Smooth muscle cell (in vitro differentiated cells): Measurements from ENCODE around the gene CLEC3B. TPM values are rescaled to one million over a fixed set of nuclear protein-coding genes. Genes with fewer than 3 reads are reported as not detected.

Experiments used
- DNase-seq: peaks from one replicate; lab custom pipeline; 2025; ENCODE audit not compliant: unreplicated experiment; lab: John Stamatoyannopoulos, UW
- H2AFZ ChIP-seq: fragments of 200-600 bp; sonication (generic); 2 replicates; pipeline ENCODE4 v1.6.0; 2016; ENCODE audit warnings: antibody characterized with exemption, low read depth, mild to moderate bottlenecking
- H3F3A ChIP-seq: fragments of 200-600 bp; sonication (generic); 2 replicates; pipeline ENCODE4 v1.6.0; 2017; ENCODE audit warnings: antibody characterized with exemption, low read depth
- H3K27ac ChIP-seq: fragments of 200-600 bp; sonication (generic); 2 replicates; pipeline ENCODE4 v1.5.1; 2016; ENCODE audit warnings: low read depth, mild to moderate bottlenecking
- H3K27me3 ChIP-seq: fragments of 200-600 bp; sonication (generic); 2 replicates; pipeline ENCODE4 v1.6.1; 2016; ENCODE audit warnings: low read depth, mild to moderate bottlenecking
- H3K36me3 ChIP-seq: fragments of 200-600 bp; sonication (generic); 2 replicates; pipeline ENCODE4 v1.5.1; 2016; ENCODE audit warnings: low read depth
- H3K4me1 ChIP-seq: fragments of 200-600 bp; sonication (generic); 2 replicates; pipeline ENCODE4 v1.5.1; 2016; ENCODE audit warnings: low read depth
- H3K4me2 ChIP-seq: fragments of 200-600 bp; sonication (generic); 2 replicates; pipeline ENCODE4 v1.6.0; 2016; ENCODE audit warnings: mild to moderate bottlenecking
- H3K4me3 ChIP-seq: fragments of 200-600 bp; sonication (generic); 2 replicates; pipeline ENCODE4 v1.5.1; 2016; ENCODE audit warnings: mild to moderate bottlenecking
- H3K79me2 ChIP-seq: fragments of 200-600 bp; sonication (generic); 2 replicates; pipeline ENCODE4 v1.6.0; 2016; ENCODE audit warnings: low read depth, mild to moderate bottlenecking
- H3K9ac ChIP-seq: fragments of 200-600 bp; sonication (generic); 2 replicates; pipeline ENCODE4 v1.6.0; 2016; ENCODE audit warnings: low read depth
- H3K9me3 ChIP-seq: fragments of 200-600 bp; sonication (generic); replicated peaks from 2 replicates; pipeline ENCODE4 v1.5.1; 2016; ENCODE audit warnings: low read depth
- H4K20me1 ChIP-seq: fragments of 200-600 bp; sonication (generic); 2 replicates; pipeline ENCODE4 v1.6.0; 2016; ENCODE audit warnings: low read depth
- CTCF ChIP-seq: fragments of 200-600 bp; sonication (generic); IDR thresholded peaks from 2 replicates; pipeline ENCODE4 v1.5.1; 2017; ENCODE audit warnings: borderline replicate concordance, mild to moderate bottlenecking, antibody characterized with exemption; ENCODE audit not compliant: insufficient read depth, poor library complexity, severe bottlenecking
- WGBS: methylation state at CpG from one replicate; pipeline ENCODE4 v1.1.7; 2016; ENCODE audit warnings: low lambda C conversion rate; 5-methylcytosine and 5-hydroxymethylcytosine counted together
- polyA plus RNA-seq: library from polyadenylated mRNA; unstranded; fragments of >200 nt; fragmentation: Nextera tagmentation; extraction: Ambion mirVana; gene quantifications from 2 replicates; pipeline ENCODE4 v1.2.1, GENCODE V29; 2016
- total RNA-seq: library from RNA; depleted of rRNA; stranded (reverse); fragments of >200 nt; gene quantifications from 2 replicates; pipeline ENCODE4 v1.2.3, GENCODE V29; 2014

CLEC3B gene
- total and polyA plus RNA-seq, 2 experiments from 2014 or later: not detected

- Histone ChIP-seq H3K9ac (no peak overlapping the region), H3K36me3 (peaks cover 28% of the 10 kb centered on the region), H3K79me2 (no peaks in the 10 kb centered on the region), H3F3A (no peaks in the 10 kb centered on the region), H4K20me1 (no peaks in the 10 kb centered on the region), H3K4me1 (no peaks in the 10 kb centered on the region), H3K9me3 (no peaks in the 10 kb centered on the region), H3K27ac (no peak overlapping the region), H3K27me3 (no peaks in the 10 kb centered on the region), H3K4me2 (no peak overlapping the region), H2AFZ (no peak overlapping the region), H3K4me3 (no peak overlapping the region)
- 91% methylated on average over 2 of the region's 2 CpGs for WGBS
- no peak for TF ChIP-seq CTCF
- DNase-seq: no peak
These were observed 23.9 kb upstream of the CLEC3B start for GRCh38 chr3:45002139-45002660.

GRCh38 chr3:45002720-45003119 lies 23.4 kb upstream of the CLEC3B start:
- Histone ChIP-seq H3K9me3 (no peaks in the 10 kb centered on the region), H3K27me3 (no peaks in the 10 kb centered on the region), H3K27ac (no peak overlapping the region), H2AFZ (no peak overlapping the region), H4K20me1 (no peaks in the 10 kb centered on the region), H3K4me2 (no peak overlapping the region), H3K79me2 (no peaks in the 10 kb centered on the region), H3F3A (no peaks in the 10 kb centered on the region), H3K9ac (no peak overlapping the region), H3K4me1 (no peaks in the 10 kb centered on the region), H3K4me3 (no peak overlapping the region), H3K36me3 (peaks cover 28% of the 10 kb centered on the region)
- DNase-seq: no peak
- no peak for TF ChIP-seq CTCF
- WGBS: 97% methylated on average over 3 of the region's 3 CpGs

GRCh38 chr3:45003406-45003805 lies 22.7 kb upstream of the CLEC3B start:
- Histone ChIP-seq H3K79me2 (no peaks in the 10 kb centered on the region), H3K36me3 (peaks cover 28% of the 10 kb centered on the region), H4K20me1 (no peaks in the 10 kb centered on the region), H2AFZ (no peak overlapping the region), H3K9me3 (no peaks in the 10 kb centered on the region), H3K4me2 (no peak overlapping the region), H3K9ac (no peak overlapping the region), H3F3A (no peaks in the 10 kb centered on the region), H3K27ac (no peak overlapping the region), H3K4me3 (no peak overlapping the region), H3K27me3 (no peaks in the 10 kb centered on the region), H3K4me1 (no peaks in the 10 kb centered on the region)
- DNase-seq: no peak
- TF ChIP-seq CTCF: no peak

GRCh38 chr3:45003859-45004258 lies 22.2 kb upstream of the CLEC3B start:
- 96% methylated on average over 2 of the region's 2 CpGs for WGBS
- Histone ChIP-seq H3K27me3 (no peaks in the 10 kb centered on the region), H3K4me3 (no peak overlapping the region), H3K9me3 (no peaks in the 10 kb centered on the region), H3K4me1 (no peaks in the 10 kb centered on the region), H3K36me3 (peaks cover 28% of the 10 kb centered on the region), H3K9ac (no peak overlapping the region), H3F3A (no peaks in the 10 kb centered on the region), H3K4me2 (no peak overlapping the region), H2AFZ (no peak overlapping the region), H4K20me1 (no peaks in the 10 kb centered on the region), H3K27ac (no peak overlapping the region), H3K79me2 (no peaks in the 10 kb centered on the region)
- TF ChIP-seq CTCF: no peak
- no peak for DNase-seq
